ENCODE data around the gene UROC1.

- TF ChIP-seq POLR2A (IDR thresholded peaks at IDR 0.05), result no peak
- TF ChIP-seq CTCF (IDR thresholded peaks at IDR 0.05), result no peak
Measured at GRCh38 chr3:126479642-126480041, 37.9 kb downstream of the UROC1 start.

Data from body of pancreas (tissue), 4 donors.